A673 (cell line): ENCODE results near the gene CGNL1.

Experiments
- EZH2 ChIP-seq: fragments of 200-600 bp; sonication (generic); IDR thresholded peaks from 2 replicates; pipeline ENCODE4 v1.6.1; 2017; ENCODE audit warnings: borderline replicate concordance, low read depth, mild to moderate bottlenecking, mixed read lengths, antibody characterized with exemption, low read length; ENCODE audit not compliant: poor library complexity, severe bottlenecking
- TF ChIP-seq, protein P1 (sequence below): fragments of 300-800, 200-600 bp; sonication (generic); conservative IDR thresholded peaks from 2 replicates; pipeline ENCODE4 v1.5.1; 2017; ENCODE audit warnings: low read depth, mild to moderate bottlenecking, antibody characterized with exemption, low read length, moderate library complexity, mixed read lengths

DNA sequence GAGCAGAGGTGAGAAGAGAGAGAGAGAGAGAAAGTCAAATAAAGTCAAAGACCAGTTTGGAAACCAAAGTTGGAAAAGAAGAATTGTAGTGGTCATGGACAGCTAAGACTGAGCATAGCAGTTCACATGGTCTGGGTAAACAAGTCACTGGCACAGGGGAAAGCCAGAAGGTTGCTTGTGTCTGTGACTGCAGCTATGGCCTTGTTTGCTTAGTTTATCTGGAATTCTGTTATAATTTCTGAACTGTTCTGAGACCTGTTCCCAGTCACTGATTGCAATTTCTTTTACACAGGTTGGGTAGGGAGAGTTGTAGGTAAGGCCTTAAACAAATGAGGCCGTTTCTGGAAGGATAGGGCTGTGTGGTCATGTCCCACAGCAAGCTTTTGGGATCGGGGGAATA is 172.0 kb downstream of the CGNL1 start:
- TF ChIP-seq, protein P1, sequence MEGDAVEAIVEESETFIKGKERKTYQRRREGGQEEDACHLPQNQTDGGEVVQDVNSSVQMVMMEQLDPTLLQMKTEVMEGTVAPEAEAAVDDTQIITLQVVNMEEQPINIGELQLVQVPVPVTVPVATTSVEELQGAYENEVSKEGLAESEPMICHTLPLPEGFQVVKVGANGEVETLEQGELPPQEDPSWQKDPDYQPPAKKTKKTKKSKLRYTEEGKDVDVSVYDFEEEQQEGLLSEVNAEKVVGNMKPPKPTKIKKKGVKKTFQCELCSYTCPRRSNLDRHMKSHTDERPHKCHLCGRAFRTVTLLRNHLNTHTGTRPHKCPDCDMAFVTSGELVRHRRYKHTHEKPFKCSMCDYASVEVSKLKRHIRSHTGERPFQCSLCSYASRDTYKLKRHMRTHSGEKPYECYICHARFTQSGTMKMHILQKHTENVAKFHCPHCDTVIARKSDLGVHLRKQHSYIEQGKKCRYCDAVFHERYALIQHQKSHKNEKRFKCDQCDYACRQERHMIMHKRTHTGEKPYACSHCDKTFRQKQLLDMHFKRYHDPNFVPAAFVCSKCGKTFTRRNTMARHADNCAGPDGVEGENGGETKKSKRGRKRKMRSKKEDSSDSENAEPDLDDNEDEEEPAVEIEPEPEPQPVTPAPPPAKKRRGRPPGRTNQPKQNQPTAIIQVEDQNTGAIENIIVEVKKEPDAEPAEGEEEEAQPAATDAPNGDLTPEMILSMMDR = no peak
- TF ChIP-seq EZH2 = no peak
